Neural cell (in vitro differentiated cells): ENCODE measurements around the gene POU4F3. TPM values are rescaled to one million over a fixed set of nuclear protein-coding genes. Genes with fewer than 3 reads are reported as not detected.

ENCODE experiments used
- H2AFZ ChIP-seq: fragments of 200-600, 300-800 bp; sonication (generic), shearing (Covaris generic); 2 replicates; pipeline ENCODE4 v1.6.0; 2014; ENCODE audit warnings: low read depth, mild to moderate bottlenecking, antibody characterized with exemption, low read length, moderate library complexity
- H3F3A ChIP-seq: fragments of 200-600 bp; shearing (Covaris generic); 2 replicates; pipeline ENCODE4 v1.6.1; 2016; ENCODE audit warnings: mild to moderate bottlenecking, moderate library complexity, mixed read lengths, antibody characterized with exemption, low read length; ENCODE audit not compliant: insufficient read depth, poor library complexity, severe bottlenecking
- H3K27ac ChIP-seq: fragments of 200-600, 300-800 bp; sonication (generic), shearing (Covaris generic); 2 replicates; pipeline ENCODE4 v1.5.1; 2014; ENCODE audit warnings: mild to moderate bottlenecking, low read length, moderate library complexity
- H3K27me3 ChIP-seq: fragments of 300-800, 200-600 bp; sonication (generic), shearing (Covaris generic); 2 replicates; pipeline ENCODE4 v1.6.0; 2014; ENCODE audit warnings: mild to moderate bottlenecking, low read depth, low read length, moderate library complexity; ENCODE audit not compliant: insufficient read depth
- H3K36me3 ChIP-seq: fragments of 300-800, 200-600 bp; sonication (generic), shearing (Covaris generic); 2 replicates; pipeline ENCODE4 v1.5.1; 2014; ENCODE audit warnings: mild to moderate bottlenecking, antibody characterized with exemption, low read length, moderate library complexity; ENCODE audit not compliant: insufficient read depth
- H3K4me2 ChIP-seq: fragments of 300-800, 200-600 bp; sonication (generic), shearing (Covaris generic); 2 replicates; pipeline ENCODE4 v1.6.0; 2014; ENCODE audit warnings: mild to moderate bottlenecking, low read length
- H3K4me3 ChIP-seq: fragments of 300-800, 200-600 bp; sonication (generic), shearing (Covaris generic); 2 replicates; pipeline ENCODE4 v1.5.1; 2014; ENCODE audit warnings: mild to moderate bottlenecking, low read length, moderate library complexity
- H3K79me2 ChIP-seq: fragments of 200-600 bp; shearing (Covaris generic); replicated peaks from 2 replicates; pipeline ENCODE4 v1.6.0; 2014; ENCODE audit warnings: mild to moderate bottlenecking, low read length, moderate library complexity; ENCODE audit not compliant: insufficient read depth
- H3K9ac ChIP-seq: fragments of 300-800, 200-600 bp; sonication (generic), shearing (Covaris generic); 2 replicates; pipeline ENCODE4 v1.6.1; 2016; ENCODE audit warnings: mild to moderate bottlenecking, low read length, mixed read lengths
- H3K9me2 ChIP-seq: fragments of 200-600 bp; shearing (Covaris generic); 2 replicates; pipeline ENCODE4 v1.6.1; 2016; ENCODE audit warnings: mild to moderate bottlenecking, low read length, mixed read lengths; ENCODE audit not compliant: insufficient read depth
- H3K9me3 ChIP-seq: fragments of 200-600, 300-800 bp; sonication (generic), shearing (Covaris generic); 2 replicates; pipeline ENCODE4 v1.6.1; 2016; ENCODE audit warnings: mild to moderate bottlenecking, mixed run types, low read length, moderate library complexity, mixed read lengths
- H4K20me1 ChIP-seq: fragments of 200-600 bp; shearing (Covaris generic); 2 replicates; pipeline ENCODE4 v1.6.1; 2016; ENCODE audit warnings: mild to moderate bottlenecking, mixed run types; ENCODE audit not compliant: insufficient read depth
- EP300 ChIP-seq: fragments of 450-650 bp; conservative IDR thresholded peaks from 2 replicates; pipeline ENCODE4 v1.6.1; 2014; ENCODE audit warnings: antibody characterized with exemption, mild to moderate bottlenecking, moderate library complexity; ENCODE audit not compliant: poor library complexity, severe bottlenecking
- EZH2 ChIP-seq: fragments of 200-600, 300-800 bp; shearing (Covaris generic), sonication (generic); IDR thresholded peaks from 2 replicates; pipeline ENCODE4 v1.6.1; 2014; ENCODE audit warnings: antibody characterized with exemption, low read length, borderline replicate concordance, mild to moderate bottlenecking; ENCODE audit not compliant: insufficient read depth, poor library complexity, severe bottlenecking
- POLR2AphosphoS5 ChIP-seq: IDR thresholded peaks from 2 replicates; pipeline ENCODE4 v1.6.1; 2012
- polyA plus RNA-seq: library from polyadenylated mRNA; depleted of rRNA; stranded (reverse); fragments of >200 nt; gene quantifications from 2 replicates; pipeline ENCODE4 v1.2.3, GENCODE V29; 2014
- TF ChIP-seq, protein P1 (sequence below): IDR thresholded peaks from 2 replicates; pipeline ENCODE4 v1.6.1; 2012; ENCODE audit warnings: borderline replicate concordance

POU4F3 gene
- polyA plus RNA-seq, 1 donor from 2014 or later, result 0.15 TPM

DNA sequence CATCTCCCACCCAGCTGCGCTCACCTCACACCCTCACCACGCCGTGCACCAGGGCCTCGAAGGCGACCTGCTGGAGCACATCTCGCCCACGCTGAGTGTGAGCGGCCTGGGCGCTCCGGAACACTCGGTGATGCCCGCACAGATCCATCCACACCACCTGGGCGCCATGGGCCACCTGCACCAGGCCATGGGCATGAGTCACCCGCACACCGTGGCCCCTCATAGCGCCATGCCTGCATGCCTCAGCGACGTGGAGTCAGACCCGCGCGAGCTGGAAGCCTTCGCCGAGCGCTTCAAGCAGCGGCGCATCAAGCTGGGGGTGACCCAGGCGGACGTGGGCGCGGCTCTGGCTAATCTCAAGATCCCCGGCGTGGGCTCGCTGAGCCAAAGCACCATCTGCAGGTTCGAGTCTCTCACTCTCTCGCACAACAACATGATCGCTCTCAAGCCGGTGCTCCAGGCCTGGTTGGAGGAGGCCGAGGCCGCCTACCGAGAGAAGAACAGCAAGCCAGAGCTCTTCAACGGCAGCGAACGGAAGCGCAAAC lies 1.1 kb downstream of the POU4F3 start:
- TF ChIP-seq EZH2, result peak; percentile 93
- TF ChIP-seq, protein P1, sequence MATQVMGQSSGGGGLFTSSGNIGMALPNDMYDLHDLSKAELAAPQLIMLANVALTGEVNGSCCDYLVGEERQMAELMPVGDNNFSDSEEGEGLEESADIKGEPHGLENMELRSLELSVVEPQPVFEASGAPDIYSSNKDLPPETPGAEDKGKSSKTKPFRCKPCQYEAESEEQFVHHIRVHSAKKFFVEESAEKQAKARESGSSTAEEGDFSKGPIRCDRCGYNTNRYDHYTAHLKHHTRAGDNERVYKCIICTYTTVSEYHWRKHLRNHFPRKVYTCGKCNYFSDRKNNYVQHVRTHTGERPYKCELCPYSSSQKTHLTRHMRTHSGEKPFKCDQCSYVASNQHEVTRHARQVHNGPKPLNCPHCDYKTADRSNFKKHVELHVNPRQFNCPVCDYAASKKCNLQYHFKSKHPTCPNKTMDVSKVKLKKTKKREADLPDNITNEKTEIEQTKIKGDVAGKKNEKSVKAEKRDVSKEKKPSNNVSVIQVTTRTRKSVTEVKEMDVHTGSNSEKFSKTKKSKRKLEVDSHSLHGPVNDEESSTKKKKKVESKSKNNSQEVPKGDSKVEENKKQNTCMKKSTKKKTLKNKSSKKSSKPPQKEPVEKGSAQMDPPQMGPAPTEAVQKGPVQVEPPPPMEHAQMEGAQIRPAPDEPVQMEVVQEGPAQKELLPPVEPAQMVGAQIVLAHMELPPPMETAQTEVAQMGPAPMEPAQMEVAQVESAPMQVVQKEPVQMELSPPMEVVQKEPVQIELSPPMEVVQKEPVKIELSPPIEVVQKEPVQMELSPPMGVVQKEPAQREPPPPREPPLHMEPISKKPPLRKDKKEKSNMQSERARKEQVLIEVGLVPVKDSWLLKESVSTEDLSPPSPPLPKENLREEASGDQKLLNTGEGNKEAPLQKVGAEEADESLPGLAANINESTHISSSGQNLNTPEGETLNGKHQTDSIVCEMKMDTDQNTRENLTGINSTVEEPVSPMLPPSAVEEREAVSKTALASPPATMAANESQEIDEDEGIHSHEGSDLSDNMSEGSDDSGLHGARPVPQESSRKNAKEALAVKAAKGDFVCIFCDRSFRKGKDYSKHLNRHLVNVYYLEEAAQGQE, result no peak
- Histone ChIP-seq H3K79me2 (no peaks in the 10 kb centered on the region), H3K27ac (no peak overlapping the region), H4K20me1 (no peaks in the 10 kb centered on the region), H3F3A (no peaks in the 10 kb centered on the region), H3K36me3 (no peaks in the 10 kb centered on the region), H3K27me3 (peaks cover 100% of the 10 kb centered on the region), H3K9me2 (no peaks in the 10 kb centered on the region), H3K4me2 (peak overlapping the region; percentile 44), H3K9me3 (no peaks in the 10 kb centered on the region), H3K9ac (no peak overlapping the region), H3K4me3 (peak overlapping the region; percentile 79), H2AFZ (peak overlapping the region; percentile 3)

DNA sequence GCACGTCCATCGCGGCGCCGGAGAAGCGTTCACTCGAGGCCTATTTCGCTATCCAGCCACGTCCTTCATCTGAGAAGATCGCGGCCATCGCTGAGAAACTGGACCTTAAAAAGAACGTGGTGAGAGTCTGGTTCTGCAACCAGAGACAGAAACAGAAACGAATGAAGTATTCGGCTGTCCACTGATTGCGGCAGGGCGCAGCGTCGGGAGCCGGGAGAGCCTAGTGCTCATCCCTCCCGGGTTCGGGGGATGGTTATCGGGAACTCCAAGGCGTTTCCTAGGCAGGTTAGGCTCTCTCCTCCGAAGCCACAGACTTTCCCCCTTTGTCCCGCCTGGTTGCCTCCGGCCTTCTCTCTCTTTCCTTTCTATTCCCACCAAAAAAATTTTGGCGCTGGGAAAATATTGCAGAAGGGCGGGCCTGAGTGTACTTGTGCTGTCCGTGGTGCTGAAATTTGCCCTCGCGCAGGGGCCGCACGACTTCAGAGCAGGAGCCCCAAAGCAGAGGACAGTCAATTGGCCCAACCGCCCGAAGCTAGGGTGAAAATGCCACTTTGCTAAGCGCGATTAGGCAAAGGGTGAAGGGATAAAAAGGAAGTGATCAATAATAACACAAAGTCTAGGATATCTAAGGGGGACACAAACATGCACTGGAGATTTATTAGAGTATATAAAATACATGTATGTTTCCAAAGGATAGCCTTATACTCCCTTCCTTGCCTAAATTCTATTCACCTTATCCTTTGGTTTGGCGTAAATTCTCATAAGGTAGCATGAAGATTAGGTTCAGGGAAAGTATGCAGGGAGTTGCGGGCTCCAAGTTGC lies 1.8 kb downstream of the POU4F3 start:
- Histone ChIP-seq H3K27ac (no peak overlapping the region), H2AFZ (no peak overlapping the region), H3K36me3 (no peaks in the 10 kb centered on the region), H4K20me1 (no peaks in the 10 kb centered on the region), H3K4me3 (peak overlapping the region; percentile 79), H3F3A (no peaks in the 10 kb centered on the region), H3K27me3 (peaks cover 100% of the 10 kb centered on the region), H3K9ac (no peak overlapping the region), H3K79me2 (no peaks in the 10 kb centered on the region), H3K4me2 (no peak overlapping the region), H3K9me2 (no peaks in the 10 kb centered on the region), H3K9me3 (no peaks in the 10 kb centered on the region)
- TF ChIP-seq EZH2 (peak; percentile 27), EP300 (no peak), POLR2AphosphoS5 (peak; percentile 73)
- TF ChIP-seq, protein P1, result peak; percentile 82
